ENCODE data around the gene TNFRSF12A.

GRCh38 chr16:3001316-3001715, 18.9 kb upstream of the TNFRSF12A start:
- TF ChIP-seq POLR2A (IDR thresholded peaks at IDR 0.05; ENCODE audit: low read depth, low read length) (no peak), RCOR1 (conservative IDR thresholded peaks at IDR 0.05; ENCODE audit: low read depth, low read length) (no peak), CTCF (IDR thresholded peaks at IDR 0.05 in 2 of 3, conservative IDR thresholded peaks at IDR 0.05 in 1 of 3; ENCODE audit: control insufficient read depth in 2 of 3, extremely low read depth in 1 of 3, insufficient read depth in 1 of 3, low read depth in 3 of 3, low read length in 3 of 3) (no peak), ELK1 (IDR thresholded peaks at IDR 0.05; ENCODE audit: low read depth, low read length) (no peak), JUND (IDR thresholded peaks at IDR 0.05; ENCODE audit: low read depth, low read length) (no peak), MYC (IDR thresholded peaks at IDR 0.05; ENCODE audit: insufficient read depth, insufficient read length, insufficient replicate concordance, low read length, severe bottlenecking) (no peak), RAD21 (IDR thresholded peaks at IDR 0.05; ENCODE audit: insufficient read depth, low read depth, low read length) (no peak), ATF2 (IDR thresholded peaks at IDR 0.05; ENCODE audit: low read length) (no peak), HDAC6 (IDR thresholded peaks at IDR 0.05; ENCODE audit: unreplicated experiment) (no peak), MEF2A (IDR thresholded peaks at IDR 0.05; ENCODE audit: insufficient read depth, low read depth, low read length) (no peak), NFYB (IDR thresholded peaks at IDR 0.05; ENCODE audit: insufficient read depth, low read depth, low read length) (no peak)
